WTC11 (cell line): ENCODE data around the gene OR4Q3. TPM values are rescaled to one million over a fixed set of nuclear protein-coding genes. Genes with fewer than 3 reads are reported as not detected.
"Not testable (repeated sequence)": the region's sequence is repeated elsewhere in the genome, so short reads cannot be mapped to it uniquely, and the experiment has no call there.

Source experiments
- ATAC-seq: fragments of 200-7000 bp; cut with Tn5 transposase; 2 replicates; pipeline ENCODE4 v1.10.0; 2021; ENCODE audit warnings: mild to moderate bottlenecking, moderate library complexity
- CTCF ChIA-PET: fragments of 300-600 bp; sonication (Branson Sonifier 250); formaldehyde crosslinking; loops from one replicate; lab custom pipeline; 2021; ENCODE audit warnings: antibody characterized with exemption; lab: Charles Lee
- POLR2A ChIA-PET: fragments of 350-600 bp; sonication (Branson Sonifier 250); formaldehyde crosslinking; loops from one replicate; lab custom pipeline; 2021; ENCODE audit warnings: antibody characterized with exemption; lab: Charles Lee
- DNase-seq: peaks from one replicate; pipeline ENCODE4 v3.0.0; 2021; ENCODE audit warnings: low spot score
- H3K27ac Mint-ChIP-seq: 2 replicates; pipeline ENCODE4 v1.8.0; 2021; ENCODE audit warnings: mixed read lengths
- H3K27me3 Mint-ChIP-seq: 2 replicates; pipeline ENCODE4 v1.8.0; 2021; ENCODE audit warnings: low read depth, mild to moderate bottlenecking, moderate library complexity, mixed read lengths
- H3K36me3 Mint-ChIP-seq: 2 replicates; pipeline ENCODE4 v1.8.0; 2021; ENCODE audit warnings: mixed read lengths
- H3K4me1 Mint-ChIP-seq: 2 replicates; pipeline ENCODE4 v1.8.0; 2022; ENCODE audit warnings: mixed read lengths
- H3K4me3 Mint-ChIP-seq: 2 replicates; pipeline ENCODE4 v1.8.0; 2021; ENCODE audit warnings: mild to moderate bottlenecking, moderate library complexity, mixed read lengths
- H3K9me3 Mint-ChIP-seq: 2 replicates; pipeline ENCODE4 v1.8.0; 2021; ENCODE audit warnings: mixed read lengths
- ATF2 ChIP-seq: sonication (generic); formaldehyde crosslinking; IDR thresholded peaks from 2 replicates; pipeline ENCODE4 v1.8.1; 2022; ENCODE audit warnings: low read depth, missing genetic modification reagents, borderline replicate concordance
- EMX1 ChIP-seq: fragments of 250-450 bp; sonication (Bioruptor Pico); IDR thresholded peaks from 2 replicates; pipeline ENCODE4 v1.8.0; 2021; ENCODE audit warnings: mild to moderate bottlenecking
- ETV6 ChIP-seq: sonication (generic); formaldehyde crosslinking; IDR thresholded peaks from 2 replicates; pipeline ENCODE4 v1.8.1; 2022; ENCODE audit warnings: mild to moderate bottlenecking, missing genetic modification reagents
- GABPB1 ChIP-seq: sonication (generic); formaldehyde crosslinking; IDR thresholded peaks from 2 replicates; pipeline ENCODE4 v1.8.1; 2023; ENCODE audit warnings: mild to moderate bottlenecking, missing genetic modification reagents
- MXD4 ChIP-seq: fragments of 250-450 bp; sonication (Bioruptor Pico); IDR thresholded peaks from 2 replicates; pipeline ENCODE4 v1.8.0; 2021; ENCODE audit warnings: mild to moderate bottlenecking, moderate library complexity, borderline replicate concordance
- USF1 ChIP-seq: sonication (generic); formaldehyde crosslinking; IDR thresholded peaks from 2 replicates; pipeline ENCODE4 v1.8.0; 2022; ENCODE audit warnings: mild to moderate bottlenecking, missing genetic modification reagents
- total RNA-seq: library from RNA; stranded (reverse); gene quantifications from 3 replicates; pipeline ENCODE4 v1.2.3, GENCODE V29; 2021
- TF ChIP-seq, protein P1 (sequence below): fragments of 250-450 bp; sonication (Bioruptor Pico); IDR thresholded peaks from 2 replicates; pipeline ENCODE4 v1.9.0; 2021; ENCODE audit warnings: mild to moderate bottlenecking
- TF ChIP-seq, protein P2 (sequence below): sonication (generic); formaldehyde crosslinking; IDR thresholded peaks from 2 replicates; pipeline ENCODE4 v1.8.1; 2023; ENCODE audit warnings: mild to moderate bottlenecking, missing genetic modification reagents
- TF ChIP-seq, protein P3 (sequence below): fragments of 250-450 bp; sonication (Bioruptor Pico); IDR thresholded peaks from 2 replicates; pipeline ENCODE4 v1.9.0; 2021; ENCODE audit warnings: moderate library complexity, mild to moderate bottlenecking, inconsistent platforms, borderline replicate concordance
- TF ChIP-seq, protein P4 (sequence below): sonication (generic); formaldehyde crosslinking; IDR thresholded peaks from 2 replicates; pipeline ENCODE4 v1.8.0; 2022; ENCODE audit warnings: missing genetic modification reagents
- TF ChIP-seq, protein P5 (sequence below): sonication (generic); formaldehyde crosslinking; IDR thresholded peaks from 2 replicates; pipeline ENCODE4 v1.8.0; 2022; ENCODE audit warnings: mild to moderate bottlenecking, missing genetic modification reagents

OR4Q3 gene
- total RNA-seq, 1 experiment from 2014 or later: not detected

GRCh38 chr14:19729763-19730162, 13.6 kb upstream of the OR4Q3 start:
- TF ChIP-seq, protein P1, sequence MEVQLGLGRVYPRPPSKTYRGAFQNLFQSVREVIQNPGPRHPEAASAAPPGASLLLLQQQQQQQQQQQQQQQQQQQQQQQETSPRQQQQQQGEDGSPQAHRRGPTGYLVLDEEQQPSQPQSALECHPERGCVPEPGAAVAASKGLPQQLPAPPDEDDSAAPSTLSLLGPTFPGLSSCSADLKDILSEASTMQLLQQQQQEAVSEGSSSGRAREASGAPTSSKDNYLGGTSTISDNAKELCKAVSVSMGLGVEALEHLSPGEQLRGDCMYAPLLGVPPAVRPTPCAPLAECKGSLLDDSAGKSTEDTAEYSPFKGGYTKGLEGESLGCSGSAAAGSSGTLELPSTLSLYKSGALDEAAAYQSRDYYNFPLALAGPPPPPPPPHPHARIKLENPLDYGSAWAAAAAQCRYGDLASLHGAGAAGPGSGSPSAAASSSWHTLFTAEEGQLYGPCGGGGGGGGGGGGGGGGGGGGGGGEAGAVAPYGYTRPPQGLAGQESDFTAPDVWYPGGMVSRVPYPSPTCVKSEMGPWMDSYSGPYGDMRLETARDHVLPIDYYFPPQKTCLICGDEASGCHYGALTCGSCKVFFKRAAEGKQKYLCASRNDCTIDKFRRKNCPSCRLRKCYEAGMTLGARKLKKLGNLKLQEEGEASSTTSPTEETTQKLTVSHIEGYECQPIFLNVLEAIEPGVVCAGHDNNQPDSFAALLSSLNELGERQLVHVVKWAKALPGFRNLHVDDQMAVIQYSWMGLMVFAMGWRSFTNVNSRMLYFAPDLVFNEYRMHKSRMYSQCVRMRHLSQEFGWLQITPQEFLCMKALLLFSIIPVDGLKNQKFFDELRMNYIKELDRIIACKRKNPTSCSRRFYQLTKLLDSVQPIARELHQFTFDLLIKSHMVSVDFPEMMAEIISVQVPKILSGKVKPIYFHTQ (CRISPR knock-in tag): no peak
- TF ChIP-seq, protein P2, sequence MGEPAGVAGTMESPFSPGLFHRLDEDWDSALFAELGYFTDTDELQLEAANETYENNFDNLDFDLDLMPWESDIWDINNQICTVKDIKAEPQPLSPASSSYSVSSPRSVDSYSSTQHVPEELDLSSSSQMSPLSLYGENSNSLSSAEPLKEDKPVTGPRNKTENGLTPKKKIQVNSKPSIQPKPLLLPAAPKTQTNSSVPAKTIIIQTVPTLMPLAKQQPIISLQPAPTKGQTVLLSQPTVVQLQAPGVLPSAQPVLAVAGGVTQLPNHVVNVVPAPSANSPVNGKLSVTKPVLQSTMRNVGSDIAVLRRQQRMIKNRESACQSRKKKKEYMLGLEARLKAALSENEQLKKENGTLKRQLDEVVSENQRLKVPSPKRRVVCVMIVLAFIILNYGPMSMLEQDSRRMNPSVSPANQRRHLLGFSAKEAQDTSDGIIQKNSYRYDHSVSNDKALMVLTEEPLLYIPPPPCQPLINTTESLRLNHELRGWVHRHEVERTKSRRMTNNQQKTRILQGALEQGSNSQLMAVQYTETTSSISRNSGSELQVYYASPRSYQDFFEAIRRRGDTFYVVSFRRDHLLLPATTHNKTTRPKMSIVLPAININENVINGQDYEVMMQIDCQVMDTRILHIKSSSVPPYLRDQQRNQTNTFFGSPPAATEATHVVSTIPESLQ (CRISPR knock-in tag): no peak
- TF ChIP-seq GABPB1 (no peak), USF1 (CRISPR knock-in tag) (no peak), ETV6 (CRISPR knock-in tag) (no peak), ATF2 (no peak), MXD4 (CRISPR knock-in tag) (no peak), EMX1 (CRISPR knock-in tag) (no peak)
- TF ChIP-seq, protein P3, sequence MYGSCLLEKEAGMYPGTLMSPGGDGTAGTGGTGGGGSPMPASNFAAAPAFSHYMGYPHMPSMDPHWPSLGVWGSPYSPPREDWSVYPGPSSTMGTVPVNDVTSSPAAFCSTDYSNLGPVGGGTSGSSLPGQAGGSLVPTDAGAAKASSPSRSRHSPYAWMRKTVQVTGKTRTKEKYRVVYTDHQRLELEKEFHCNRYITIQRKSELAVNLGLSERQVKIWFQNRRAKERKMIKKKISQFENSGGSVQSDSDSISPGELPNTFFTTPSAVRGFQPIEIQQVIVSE (CRISPR knock-in tag): no peak
- TF ChIP-seq, protein P4, sequence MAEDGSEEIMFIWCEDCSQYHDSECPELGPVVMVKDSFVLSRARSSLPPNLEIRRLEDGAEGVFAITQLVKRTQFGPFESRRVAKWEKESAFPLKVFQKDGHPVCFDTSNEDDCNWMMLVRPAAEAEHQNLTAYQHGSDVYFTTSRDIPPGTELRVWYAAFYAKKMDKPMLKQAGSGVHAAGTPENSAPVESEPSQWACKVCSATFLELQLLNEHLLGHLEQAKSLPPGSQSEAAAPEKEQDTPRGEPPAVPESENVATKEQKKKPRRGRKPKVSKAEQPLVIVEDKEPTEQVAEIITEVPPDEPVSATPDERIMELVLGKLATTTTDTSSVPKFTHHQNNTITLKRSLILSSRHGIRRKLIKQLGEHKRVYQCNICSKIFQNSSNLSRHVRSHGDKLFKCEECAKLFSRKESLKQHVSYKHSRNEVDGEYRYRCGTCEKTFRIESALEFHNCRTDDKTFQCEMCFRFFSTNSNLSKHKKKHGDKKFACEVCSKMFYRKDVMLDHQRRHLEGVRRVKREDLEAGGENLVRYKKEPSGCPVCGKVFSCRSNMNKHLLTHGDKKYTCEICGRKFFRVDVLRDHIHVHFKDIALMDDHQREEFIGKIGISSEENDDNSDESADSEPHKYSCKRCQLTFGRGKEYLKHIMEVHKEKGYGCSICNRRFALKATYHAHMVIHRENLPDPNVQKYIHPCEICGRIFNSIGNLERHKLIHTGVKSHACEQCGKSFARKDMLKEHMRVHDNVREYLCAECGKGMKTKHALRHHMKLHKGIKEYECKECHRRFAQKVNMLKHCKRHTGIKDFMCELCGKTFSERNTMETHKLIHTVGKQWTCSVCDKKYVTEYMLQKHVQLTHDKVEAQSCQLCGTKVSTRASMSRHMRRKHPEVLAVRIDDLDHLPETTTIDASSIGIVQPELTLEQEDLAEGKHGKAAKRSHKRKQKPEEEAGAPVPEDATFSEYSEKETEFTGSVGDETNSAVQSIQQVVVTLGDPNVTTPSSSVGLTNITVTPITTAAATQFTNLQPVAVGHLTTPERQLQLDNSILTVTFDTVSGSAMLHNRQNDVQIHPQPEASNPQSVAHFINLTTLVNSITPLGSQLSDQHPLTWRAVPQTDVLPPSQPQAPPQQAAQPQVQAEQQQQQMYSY: no peak
- TF ChIP-seq, protein P5, sequence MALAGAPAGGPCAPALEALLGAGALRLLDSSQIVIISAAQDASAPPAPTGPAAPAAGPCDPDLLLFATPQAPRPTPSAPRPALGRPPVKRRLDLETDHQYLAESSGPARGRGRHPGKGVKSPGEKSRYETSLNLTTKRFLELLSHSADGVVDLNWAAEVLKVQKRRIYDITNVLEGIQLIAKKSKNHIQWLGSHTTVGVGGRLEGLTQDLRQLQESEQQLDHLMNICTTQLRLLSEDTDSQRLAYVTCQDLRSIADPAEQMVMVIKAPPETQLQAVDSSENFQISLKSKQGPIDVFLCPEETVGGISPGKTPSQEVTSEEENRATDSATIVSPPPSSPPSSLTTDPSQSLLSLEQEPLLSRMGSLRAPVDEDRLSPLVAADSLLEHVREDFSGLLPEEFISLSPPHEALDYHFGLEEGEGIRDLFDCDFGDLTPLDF (CRISPR knock-in tag): no peak
- TF ChIP-seq, all 79 proteins: peak for 0
- ATAC-seq (no peak), DNase-seq (no peak)
- H3K36me3 Mint-ChIP-seq: peaks cover 15% of the 10 kb centered on the region
- no peak overlapping the region for H3K27ac Mint-ChIP-seq
- POLR2A ChIA-PET: interaction anchor here (0.7 kb wide), 1 partner anchor 215 kb away, joined by 3 read pairs; no protein-coding TSS in a partner anchor
- no peak overlapping the region for H3K4me3 Mint-ChIP-seq
- H3K27me3 Mint-ChIP-seq: peaks cover 7% of the 10 kb centered on the region
- H3K9me3 Mint-ChIP-seq: no peaks in the 10 kb centered on the region; the same call in 1 of the 2 replicates
- CTCF ChIA-PET: no interaction called here
- no peaks in the 10 kb centered on the region for H3K4me1 Mint-ChIP-seq

DNA sequence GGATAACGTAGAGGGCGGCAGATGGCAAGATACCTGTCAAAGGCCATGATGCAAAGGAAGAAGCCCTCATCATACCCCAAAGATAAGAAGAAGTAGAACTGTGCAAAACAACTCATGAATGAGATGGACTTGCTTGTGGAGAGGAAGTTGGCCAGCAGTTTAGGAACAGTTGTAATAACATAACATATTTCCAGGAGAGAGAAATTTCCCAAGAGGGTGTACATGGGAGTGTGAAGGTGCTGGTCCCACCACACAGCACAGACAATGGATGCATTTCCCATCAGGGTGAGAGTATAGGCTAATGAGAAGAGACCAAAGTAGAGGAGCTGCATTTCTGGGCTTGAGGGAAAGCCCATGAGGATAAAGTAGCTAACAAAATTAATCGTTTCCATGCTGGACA, 9.5 kb upstream of the OR4Q3 start:
- CTCF ChIA-PET, DNase-seq, POLR2A ChIA-PET, H3K4me1 Mint-ChIP-seq, ATAC-seq, H3K4me3 Mint-ChIP-seq, H3K27me3 Mint-ChIP-seq, H3K27ac Mint-ChIP-seq: not testable (repeated sequence)
- H3K9me3 Mint-ChIP-seq: peaks cover 17% of the 10 kb centered on the region
- H3K36me3 Mint-ChIP-seq: peaks cover 30% of the 10 kb centered on the region

- POLR2A ChIA-PET, H3K4me3 Mint-ChIP-seq, DNase-seq, H3K27ac Mint-ChIP-seq, CTCF ChIA-PET, H3K4me1 Mint-ChIP-seq, ATAC-seq: not testable (repeated sequence)
- Mint-ChIP-seq H3K36me3 (peaks cover 31% of the 10 kb centered on the region), H3K9me3 (peaks cover 35% of the 10 kb centered on the region), H3K27me3 (peaks cover 14% of the 10 kb centered on the region)
Measured at GRCh38 chr14:19752316-19752715, 8.9 kb downstream of the OR4Q3 start.
